HG03103 (cell line): ENCODE measurements around the gene RAD51B.
"Not testable (repeated sequence)": the region's sequence is repeated elsewhere in the genome, so short reads cannot be mapped to it uniquely, and the experiment has no call there.

Experiments
- ATAC-seq: cut with Tn5 transposase; IDR thresholded peaks from one replicate; pipeline ENCODE4 v1.9.1; 2021; ENCODE audit warnings: low read depth; ENCODE audit not compliant: unreplicated experiment

Gene RAD51B

DNA sequence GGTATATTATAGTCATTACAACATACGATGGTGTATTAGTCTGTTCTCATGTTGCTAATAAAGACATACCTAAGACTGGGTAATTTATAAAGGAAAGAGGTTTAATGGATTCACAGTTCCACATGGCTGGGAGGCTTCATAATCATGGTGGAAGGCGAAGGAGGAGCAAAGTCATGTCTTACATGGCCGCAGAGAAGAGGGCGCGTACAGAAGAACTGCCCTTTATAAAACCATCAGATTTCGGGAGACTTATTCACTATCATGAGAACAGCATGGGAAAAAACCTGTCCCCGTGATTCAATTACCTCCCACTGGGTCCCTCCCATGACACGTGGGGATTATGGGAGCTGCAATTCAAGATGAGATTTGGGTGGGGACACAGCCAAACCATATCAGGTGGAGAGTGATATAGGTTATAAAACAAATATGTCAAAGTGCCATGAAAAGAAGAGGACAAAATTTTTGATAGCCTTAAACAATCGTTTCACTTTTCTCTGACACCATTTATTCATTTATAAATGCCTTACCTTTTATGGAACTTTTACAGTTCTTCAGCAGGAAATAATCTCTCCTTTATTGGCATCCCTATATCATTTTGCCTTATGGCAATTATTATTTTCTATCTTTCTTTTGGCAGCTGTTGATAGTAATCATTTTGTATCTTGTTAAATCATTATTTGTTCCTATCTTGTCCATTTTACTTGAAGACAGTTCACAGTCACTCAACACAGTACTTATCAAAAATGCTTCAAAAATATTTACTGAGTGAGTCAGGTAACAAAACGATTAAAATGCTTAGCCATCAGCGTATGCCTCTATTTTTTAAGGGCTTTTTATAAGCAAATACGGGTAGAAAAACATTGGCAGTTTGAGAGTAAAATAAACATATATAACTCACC, 196.0 kb downstream of the RAD51B start:
- ATAC-seq: no peak

DNA sequence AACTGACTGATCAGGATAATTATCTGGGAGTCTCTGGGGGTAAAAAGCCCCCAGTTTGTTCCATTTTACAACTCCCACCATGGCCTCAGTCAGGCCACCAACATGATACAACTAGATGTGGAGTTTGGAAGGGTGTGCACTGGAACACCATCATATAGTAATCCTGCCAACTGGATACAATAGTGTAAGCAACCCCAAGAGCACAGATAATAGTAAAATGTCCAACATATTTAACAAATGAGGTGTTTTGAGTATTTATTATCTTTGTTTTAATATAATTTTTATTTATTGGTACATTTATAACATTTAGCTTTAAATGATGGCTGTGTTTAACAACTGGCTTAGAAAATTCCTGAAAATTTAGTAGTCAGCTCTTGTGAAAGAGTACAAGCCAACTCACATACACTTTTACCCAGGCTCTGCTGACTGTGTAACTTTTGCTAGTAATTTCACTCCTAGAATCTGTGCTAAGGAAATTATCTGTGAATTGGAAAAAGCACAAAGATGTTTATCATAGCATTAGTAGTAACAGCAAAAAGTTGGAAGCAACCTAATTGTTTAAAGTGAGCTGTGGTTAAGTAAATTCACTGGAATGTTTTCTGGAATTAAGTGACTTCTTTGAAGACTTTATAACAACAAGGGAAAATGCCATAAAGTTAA, 196.8 kb downstream of the RAD51B start:
- ATAC-seq: no peak

DNA sequence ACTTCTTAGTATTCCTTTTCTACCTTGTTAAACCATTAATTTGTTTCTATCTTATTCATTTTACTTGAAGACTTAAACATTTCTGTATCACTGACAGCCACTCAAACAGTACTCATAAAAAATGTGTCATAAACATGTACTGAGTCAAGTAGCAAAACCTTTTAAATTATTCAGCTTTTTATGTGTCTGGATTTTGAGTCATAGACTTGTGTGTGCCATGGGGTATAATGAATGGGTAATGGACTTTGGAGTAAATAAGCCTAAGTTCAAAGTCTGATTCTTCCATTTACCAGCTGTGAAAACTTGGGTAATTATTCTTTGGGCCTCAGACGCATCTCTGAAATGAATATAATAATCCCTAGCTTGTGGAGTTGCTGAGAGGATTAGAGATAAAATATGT, 199.0 kb downstream of the RAD51B start:
- no peak for ATAC-seq

DNA sequence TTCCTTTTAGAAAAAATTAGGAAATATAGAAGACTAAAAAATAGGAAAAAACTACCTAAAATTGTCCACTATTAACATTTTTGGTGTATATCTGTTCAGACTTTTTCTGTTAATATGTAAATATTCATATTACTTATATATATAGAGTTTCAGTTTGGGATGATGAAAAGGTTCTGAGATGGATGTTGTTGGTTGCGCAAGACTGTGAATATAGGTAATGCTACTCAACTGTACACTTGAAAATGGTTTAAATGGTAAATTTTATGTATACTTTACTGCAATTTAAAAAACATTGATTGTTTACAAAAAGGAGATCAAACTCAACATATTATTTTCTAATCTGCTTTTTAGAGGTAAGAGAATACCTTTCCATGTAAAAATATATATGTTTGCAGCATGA, 200.9 kb downstream of the RAD51B start:
- no peak for ATAC-seq

DNA sequence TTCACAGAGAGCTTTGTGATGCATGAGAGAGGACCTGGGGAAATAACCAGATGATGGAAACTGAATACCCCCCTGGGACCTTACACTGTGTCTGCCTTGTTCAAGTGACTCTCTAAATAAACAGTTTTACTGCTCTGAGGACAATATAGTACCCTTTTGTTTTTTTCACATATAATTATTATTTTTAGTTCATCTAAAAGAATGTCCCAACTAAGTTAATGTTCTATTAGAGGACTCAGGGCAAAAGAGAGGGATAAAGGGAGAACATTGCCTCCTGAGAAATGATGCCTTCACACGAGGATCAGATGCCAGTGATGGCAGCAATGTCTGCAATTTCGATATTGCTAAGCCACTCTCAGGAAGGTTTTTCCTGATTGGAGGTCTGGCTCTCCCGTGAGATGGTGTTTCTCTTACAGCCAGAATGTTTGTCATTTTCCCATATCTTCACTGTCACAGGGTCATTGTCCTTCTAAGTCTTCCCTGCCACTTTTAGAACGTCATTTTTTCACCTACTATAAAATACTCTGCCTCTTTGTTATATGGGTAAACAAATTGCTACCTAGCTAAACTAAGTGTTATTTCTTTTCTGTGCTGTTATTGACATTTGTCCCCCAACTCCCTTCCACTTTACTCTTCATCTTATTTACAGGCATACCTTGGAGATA, 201.6 kb downstream of the RAD51B start:
- ATAC-seq: no peak

DNA sequence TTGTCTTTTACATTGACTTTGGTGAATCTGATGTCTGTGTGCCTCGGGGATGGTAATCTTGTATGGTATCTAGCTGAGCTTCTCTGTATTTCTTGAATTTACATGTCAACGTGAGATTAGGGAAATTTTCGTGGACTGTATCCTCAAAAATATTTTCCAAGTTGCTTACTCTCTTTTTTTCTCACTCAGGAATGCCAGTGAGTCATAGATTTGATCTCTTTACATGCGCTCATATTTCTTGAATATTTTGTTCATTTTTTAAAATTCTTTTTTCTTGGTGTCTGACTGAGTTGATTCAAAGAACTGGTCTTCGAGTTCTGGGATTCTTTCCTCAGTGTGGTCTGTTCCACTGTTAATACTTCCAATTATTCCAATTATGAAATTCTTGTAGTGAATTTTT, 207.7 kb downstream of the RAD51B start:
- ATAC-seq: no peak

DNA sequence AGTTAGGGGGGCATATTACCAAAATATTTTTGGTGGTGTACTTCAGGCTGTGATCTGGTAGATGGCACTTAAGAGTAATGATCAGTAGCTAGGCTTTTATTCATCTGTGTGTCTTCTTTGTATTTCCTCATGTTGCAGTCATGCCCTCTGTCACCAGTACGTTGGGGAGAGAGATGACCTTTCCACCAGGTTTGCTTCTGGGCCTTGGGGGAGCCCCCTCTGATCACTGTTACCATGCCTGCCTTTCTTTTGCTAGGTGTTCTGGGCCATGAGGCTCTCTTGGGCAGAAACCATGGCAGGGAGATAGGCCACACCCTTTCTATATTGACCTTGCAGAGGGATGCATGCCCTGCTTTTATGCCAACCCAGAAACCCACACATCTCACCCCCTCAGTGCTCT, 208.5 kb downstream of the RAD51B start:
- ATAC-seq: no peak

DNA sequence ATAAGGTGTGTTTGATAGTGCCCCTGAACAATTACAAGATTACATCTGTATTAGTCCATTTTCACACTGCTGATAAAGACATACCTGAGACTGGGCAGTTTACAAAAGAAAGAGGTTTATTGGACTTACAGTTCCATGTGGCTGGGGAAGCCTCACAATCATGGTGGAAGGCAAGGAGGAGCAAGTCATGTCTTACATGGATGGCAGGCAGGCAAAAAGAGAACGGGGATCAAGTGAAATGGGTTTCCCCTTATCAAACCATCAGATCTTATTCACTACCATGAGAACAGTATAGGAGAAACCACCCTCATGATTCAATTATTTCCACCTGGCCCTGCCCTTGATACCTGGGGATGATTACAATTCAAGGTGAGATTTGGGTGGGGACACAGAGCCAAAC, 211.4 kb downstream of the RAD51B start:
- ATAC-seq: not testable (repeated sequence)

DNA sequence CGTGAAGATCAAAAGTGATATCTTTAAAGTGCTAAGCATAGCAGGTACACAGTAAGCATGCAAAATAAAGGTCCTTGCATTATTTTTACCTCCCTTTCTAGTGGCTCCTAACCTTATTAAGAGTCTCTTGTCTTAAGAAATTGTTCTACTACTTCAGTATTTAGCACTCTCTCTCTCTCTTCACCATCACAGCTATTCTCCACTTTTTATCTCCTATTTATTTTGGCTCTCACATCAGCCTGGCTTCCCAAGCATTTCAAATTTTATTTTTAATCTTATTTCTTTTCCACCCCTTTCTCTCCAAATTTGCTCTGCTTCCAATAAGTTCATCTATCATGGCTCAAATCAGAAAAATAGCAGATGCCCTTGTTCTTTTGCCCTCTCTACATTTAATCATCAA, 212.6 kb downstream of the RAD51B start:
- ATAC-seq: no peak

DNA sequence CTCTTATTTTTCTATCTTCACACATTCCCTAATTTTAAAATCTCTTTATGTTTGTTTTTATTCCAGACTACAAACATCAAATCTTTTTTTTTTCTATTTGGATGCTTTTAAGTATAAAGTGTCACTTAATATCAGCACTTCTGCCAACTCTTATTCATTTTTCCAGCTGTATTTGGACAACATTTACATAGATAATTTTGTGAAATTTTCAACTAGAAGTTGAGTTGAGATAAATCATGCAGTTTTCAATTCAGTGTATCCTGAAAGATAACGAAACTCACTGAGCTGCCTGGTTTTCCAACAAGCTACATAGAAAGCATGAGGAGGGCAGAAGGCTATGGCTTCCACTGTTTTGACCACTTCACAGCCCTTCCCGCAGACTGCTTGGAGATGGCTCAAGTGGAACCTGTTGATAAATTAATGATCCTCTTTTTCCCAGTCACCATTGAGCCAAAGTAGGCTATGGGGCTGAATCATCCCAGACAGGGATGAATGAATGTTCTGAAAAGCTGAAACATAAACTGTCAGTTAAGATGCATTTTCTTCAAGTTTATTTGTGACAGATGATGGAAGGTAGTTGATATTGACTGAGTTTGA, 213.9 kb downstream of the RAD51B start:
- ATAC-seq: no peak

DNA sequence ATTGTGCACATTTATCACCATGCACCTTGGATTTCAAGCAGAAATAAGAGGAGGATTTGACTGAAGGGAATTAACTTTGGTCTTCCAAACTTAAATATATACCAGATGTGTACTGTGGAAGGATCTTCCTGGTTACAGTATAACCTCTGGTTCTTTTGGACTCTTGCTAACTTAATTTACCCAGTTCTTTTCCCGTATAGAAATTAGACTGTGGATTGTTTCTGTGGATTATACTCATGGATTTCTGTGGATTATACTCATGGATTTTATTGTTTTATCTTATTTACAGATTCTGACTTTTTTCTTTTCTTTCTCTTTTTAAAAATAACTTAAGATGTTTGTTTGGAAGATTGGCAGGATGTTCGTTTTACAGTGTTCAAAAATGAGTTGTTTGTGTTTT, 215.3 kb downstream of the RAD51B start:
- no peak for ATAC-seq

DNA sequence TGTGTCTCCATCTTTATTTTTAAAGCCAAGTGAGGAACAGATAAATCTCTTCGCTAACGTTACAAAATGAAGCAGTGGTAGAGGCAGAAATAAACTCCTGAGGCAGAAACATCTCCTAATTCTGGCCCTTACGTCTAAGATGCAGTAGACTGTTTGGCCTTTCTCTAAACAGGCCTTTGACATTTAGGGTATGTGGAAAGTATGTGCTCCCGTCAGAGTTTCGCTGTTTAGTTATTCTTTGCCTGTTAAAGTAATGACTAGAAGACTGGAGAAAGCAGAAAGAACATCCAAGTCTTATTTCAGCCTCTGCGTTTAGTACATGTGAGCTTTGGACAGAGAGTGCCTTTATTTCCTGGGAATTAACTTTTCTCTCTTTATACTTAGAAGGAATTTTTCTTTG, 216.6 kb downstream of the RAD51B start:
- ATAC-seq: no peak

DNA sequence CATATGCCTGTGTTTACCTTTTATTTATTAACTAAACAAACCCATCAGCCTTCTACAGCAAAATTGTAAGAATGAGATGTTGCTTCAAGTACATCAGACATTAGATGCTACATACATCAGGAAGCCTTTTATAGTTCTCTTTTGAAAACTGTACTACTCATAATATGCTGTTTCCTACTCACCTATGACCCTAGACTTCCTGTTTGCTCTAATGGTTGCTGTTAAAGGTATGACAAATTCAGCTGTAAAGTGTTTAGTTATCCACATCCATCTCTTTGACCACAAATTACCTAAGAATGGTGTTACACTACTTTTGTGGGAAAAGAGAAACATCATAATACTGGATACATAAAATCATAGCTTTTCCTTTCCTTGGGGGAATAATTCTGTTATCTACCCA, 220.0 kb downstream of the RAD51B start:
- no peak for ATAC-seq

DNA sequence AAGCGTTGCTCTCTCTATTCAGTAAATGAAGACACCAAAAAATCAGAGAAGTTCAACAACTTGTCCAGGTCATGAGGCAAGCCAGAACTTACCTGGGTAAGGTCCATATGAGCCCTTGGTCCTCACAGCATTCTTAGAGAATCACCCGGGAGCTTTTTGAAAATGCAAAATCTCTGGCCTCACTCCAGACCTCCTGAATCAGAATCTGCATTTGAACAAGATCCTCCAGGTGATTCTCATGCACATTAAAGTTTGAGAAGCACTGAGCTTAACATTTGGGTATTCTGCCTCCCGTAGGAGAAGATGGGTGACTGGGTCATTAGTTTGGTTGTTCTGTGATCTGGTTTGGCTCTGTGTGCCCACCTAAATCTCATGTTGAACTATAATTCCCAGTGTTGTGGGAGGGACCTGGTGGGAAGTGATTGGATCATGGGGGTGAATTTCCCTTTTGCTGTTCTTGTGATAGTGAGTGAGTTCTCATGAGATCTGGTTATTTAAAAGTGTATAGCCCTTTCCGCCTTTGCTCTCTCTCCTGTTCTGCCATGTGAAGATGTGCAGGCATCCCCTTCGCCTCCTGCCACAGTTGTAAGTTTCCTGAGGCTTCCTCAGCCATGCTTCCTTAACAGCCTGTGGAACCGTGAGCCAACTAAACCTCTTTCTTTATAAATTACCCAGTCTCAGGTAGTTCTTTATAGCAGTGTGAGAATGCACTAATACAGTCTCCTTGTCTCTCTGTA, 221.2 kb downstream of the RAD51B start:
- ATAC-seq: no peak

DNA sequence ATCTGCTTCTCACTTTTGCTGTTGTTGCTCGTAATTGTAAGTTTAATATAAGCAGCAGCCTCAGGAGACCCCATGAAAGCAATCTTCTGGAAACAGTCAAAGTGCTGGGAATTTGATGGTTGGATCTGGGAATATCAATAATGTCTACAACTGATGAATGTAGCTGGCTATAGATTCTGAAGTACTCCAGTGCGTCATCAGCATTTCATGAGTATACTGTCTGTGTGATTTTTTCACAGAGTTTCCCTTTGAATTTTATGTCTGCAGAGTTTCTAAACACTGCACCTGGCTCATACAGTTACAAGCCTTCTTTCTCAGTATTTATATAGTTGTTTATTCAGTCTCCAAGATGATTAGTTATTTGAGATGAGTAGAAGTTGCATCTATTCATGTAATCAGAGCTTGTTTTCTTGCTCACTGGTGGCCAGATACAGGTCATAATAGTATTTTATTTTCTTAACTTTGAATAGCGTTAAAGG, 222.3 kb downstream of the RAD51B start:
- no peak for ATAC-seq

DNA sequence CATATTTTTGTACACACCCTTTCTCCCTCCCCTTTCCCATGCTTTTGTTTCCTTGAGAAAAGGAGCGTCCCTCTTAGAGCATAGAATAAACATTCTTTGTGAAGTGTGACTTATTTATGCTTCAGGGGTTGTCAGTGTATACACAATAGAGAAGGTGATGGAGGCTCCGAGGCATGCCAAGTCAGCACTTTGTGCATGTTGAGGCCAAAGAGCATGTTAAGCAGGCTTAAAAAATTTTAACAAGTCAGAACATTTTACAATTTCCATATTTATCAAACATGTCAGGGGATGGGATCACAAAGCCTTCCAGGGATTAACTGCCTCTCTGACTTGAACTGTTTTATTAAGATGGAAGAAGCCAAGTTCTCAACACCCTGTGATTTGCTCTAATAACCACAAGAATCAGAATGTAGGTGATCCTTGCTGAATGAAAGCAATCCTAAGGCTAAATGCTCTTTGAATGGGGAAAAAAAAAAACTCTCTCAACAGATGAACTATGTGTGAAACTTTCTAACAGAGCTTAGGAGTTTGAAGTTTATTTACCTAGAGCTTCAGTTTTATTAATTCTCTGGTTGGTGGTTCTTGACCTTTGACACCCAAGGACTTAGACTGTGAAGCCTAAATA, 223.1 kb downstream of the RAD51B start:
- ATAC-seq: no peak

DNA sequence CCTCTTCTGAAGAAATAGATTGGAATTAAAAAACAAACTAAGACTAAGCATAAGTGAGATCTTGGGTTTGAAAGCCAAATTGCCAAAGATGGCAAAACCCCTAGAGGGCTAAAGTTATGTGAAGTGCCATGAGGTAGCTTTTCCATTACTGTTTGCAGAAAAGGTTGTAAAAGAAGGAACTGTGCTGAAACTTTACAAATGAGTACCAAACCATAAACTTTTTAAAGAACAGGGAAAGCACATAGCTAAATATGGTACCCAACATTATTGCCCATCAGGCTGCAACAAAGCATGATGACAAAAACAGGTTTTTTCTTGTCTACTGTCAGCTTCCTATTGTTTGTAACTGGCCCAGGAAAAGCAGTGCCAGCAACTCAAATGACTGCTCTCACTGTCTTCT, 224.2 kb downstream of the RAD51B start:
- no peak for ATAC-seq

DNA sequence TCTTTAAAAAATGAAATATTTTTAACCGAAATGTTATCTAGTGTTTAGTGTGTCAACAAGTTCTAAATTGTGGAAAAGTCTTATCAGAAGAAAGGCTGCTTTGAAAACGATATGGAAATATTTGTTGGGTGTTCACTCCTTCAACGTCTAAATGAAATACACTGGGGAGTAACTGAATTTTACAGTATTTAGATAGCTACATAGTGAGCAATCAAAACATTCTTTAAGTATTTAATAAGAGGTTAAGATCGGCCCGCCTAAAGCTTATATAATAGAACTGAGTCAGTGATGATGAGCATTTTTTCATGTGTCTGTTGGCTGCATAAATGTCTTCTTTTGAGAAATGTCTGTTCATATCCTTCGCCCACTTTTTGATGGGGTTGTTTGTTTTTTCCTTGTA, 228.3 kb downstream of the RAD51B start:
- ATAC-seq: no peak

DNA sequence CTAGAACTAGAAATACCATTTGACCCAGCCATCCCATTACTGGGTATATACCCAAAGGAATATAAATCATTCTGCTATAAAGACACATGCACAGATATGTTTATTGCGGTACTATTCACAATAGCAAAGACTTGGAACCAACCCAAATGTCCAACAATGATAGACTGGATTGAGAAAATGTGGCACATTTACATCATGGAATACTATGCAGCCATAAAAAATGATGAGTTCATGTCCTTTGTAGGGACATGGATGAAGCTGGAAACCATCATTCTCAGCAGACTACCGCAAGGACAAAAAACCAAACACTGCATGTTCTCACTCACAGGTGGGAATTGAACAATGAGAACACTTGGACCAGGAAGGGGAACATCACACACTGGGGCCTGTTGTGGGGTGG, 229.2 kb downstream of the RAD51B start:
- not testable (repeated sequence) for ATAC-seq

DNA sequence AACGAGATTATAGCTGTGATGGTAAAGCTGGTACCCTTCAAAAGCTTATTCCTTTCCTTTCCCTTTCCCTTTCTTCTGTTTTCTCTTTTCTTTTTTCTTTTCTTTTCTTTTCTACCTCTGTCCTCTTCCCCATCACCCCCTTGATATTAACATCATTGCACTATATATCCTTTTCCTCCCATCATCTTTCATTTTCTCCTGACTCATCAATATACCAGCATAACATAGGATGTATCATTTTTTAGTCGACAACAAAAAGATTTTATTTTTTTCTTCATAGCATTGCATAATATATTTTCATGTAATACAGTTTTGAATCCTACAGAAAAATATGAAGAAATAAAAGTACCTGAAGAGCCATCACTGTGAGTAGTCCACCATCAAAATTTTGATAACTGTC, 230.6 kb downstream of the RAD51B start:
- ATAC-seq: no peak
